BLaER1 treated with 17β-estradiol and CSF1 and Interleukin-3, amounts not matched to agents 10 nM and 100 nM (cell line): ENCODE data around the gene HNRNPA2B1.
A peak's percentile ranks its signal among the peaks of the same experiment; 100 is the strongest.

ENCODE experiments used
- H3K27ac ChIP-seq, 11 experiments: shearing (Covaris generic); formaldehyde crosslinking; 2 replicates each; pipeline ENCODE4 v1.8.1; 2022
- H3K27me3 ChIP-seq, 11 experiments: shearing (Covaris generic); formaldehyde crosslinking; 2 replicates each; pipeline ENCODE4 v1.8.1; 2022
- H3K36me3 ChIP-seq, 11 experiments: shearing (Covaris generic); formaldehyde crosslinking; 2 replicates each; pipeline ENCODE4 v1.8.1; 2022
- H3K4me1 ChIP-seq, 10 experiments: shearing (Covaris generic); formaldehyde crosslinking; 2 replicates each; pipeline ENCODE4 v1.8.1; 2022
- H3K4me2 ChIP-seq, 11 experiments: shearing (Covaris generic); formaldehyde crosslinking; 2 replicates each; pipeline ENCODE4 v1.8.1; 2022
- H3K4me3 ChIP-seq, 10 experiments: shearing (Covaris generic); formaldehyde crosslinking; 2 replicates each; pipeline ENCODE4 v1.8.1; 2022
- H3K9ac ChIP-seq, 11 experiments: shearing (Covaris generic); formaldehyde crosslinking; 2 replicates each; pipeline ENCODE4 v1.8.1; 2022
- H3K9me3 ChIP-seq, 11 experiments: shearing (Covaris generic); formaldehyde crosslinking; replicated peaks in 1 of 11; 2 replicates each; pipeline ENCODE4 v1.8.1; 2022
- H4K20me1 ChIP-seq, 11 experiments: shearing (Covaris generic); formaldehyde crosslinking; 2 replicates each; pipeline ENCODE4 v1.8.1; 2022
- Cebpa-rat ChIP-seq, 11 experiments: shearing (Covaris generic); IDR thresholded peaks; 2 replicates each; pipeline ENCODE4 v1.8.1; 2022

The HNRNPA2B1 gene

DNA sequence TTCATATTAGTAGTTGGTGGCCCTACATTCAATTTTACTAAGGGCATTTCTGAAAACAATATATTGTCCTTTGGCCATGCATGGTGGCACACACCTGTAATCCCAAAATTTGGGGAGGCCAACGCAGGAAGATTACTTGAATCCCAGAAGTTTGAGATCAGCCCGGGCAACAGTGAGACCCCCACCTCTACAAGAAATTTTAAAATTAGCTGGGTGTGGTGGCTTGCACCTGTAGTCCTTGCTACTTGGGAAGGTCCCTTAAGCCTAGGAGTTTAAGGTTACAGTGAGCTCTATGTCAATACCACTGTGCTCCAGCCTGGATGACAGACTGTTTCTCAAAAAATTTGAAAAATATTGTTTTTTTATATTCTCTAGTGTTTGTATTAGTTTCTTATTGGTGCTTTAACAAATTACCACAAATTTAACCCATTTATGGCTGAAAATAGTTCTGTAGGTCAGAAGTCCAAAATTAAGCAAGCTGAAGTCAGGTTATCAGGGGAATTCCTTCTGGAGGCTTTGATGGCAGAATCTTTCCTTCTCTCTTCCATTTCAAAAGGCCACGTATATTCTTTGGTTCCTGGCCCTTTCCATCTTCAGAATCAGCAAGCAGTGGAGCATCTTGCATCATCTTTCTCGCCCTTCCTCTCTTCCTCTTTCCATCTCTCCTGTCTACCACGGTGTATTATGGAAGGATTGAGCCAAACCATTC, 13.4 kb upstream of the HNRNPA2B1 start:
- no peak overlapping the region for H3K4me3 ChIP-seq
- peak overlapping the region in 4 of 11 experiments; percentile 3 to 29 (median 22); a peak in 6 of 22 replicates for H3K27ac ChIP-seq
- H4K20me1 ChIP-seq = peaks cover 6 to 54% (median 25%) of the 10 kb centered on the region in 11 experiments; a peak in 20 of 22 replicates
- peaks cover 0 to 43% (median 30%) of the 10 kb centered on the region in 10 experiments; a peak in 17 of 20 replicates for H3K4me1 ChIP-seq
- H3K9me3 ChIP-seq = 0 out of 22 replicates have a peak, but pooled peaks cover 0 to 2% (median 0%) of the 10 kb centered on the region in 11 experiments
- H3K36me3 ChIP-seq = peaks cover 48 to 52% (median 50%) of the 10 kb centered on the region in 11 experiments
- peak in 3 of 11 experiments; percentile 21 to 50 (median 47); a peak in 3 of 22 replicates for TF ChIP-seq Cebpa-rat (IDR thresholded peaks at IDR 0.05)
- peak overlapping the region in 5 of 11 experiments; percentile 1 to 57 (median 52); a peak in 7 of 22 replicates for H3K4me2 ChIP-seq
- no peak overlapping the region for H3K9ac ChIP-seq
- H3K27me3 ChIP-seq = no peaks in the 10 kb centered on the region

DNA sequence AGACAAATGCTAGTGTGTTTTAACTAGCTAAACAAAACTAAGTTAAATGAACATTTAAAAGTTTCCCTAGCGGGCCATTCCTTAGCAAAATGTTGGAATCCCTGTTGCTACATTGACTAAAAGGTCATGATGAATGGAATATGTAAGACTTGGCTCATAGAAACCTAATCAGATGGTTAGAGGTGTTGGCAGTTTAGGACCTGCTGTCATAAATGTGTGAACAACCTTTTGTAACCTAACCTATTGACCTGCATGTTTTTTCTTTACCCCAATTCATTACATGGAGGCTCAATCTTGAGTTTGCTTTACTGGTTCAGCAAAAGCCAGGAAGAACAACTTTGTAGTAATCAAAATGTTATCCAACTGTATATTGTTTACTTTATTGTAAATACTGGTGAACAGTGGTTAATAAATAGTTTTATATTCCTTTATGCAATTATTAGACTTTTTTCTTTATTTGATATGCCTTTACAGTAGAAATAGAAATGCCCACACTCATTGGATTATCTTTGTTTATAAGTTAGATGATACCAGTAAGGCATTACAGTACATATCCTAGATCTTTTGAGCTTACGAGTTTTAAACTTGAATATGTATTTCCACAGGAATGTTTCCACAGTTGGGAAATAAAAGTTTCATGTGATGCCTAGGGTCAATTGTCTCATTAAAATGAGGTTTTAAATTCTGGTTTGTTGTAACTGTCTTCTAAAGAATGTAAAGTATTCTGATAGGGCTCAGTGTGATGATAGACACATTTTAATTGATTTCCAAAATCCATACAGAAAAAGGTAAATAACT, 12.6 kb upstream of the HNRNPA2B1 start:
- H3K9me3 ChIP-seq = no peaks in the 10 kb centered on the region
- H4K20me1 ChIP-seq = peaks cover 14 to 62% (median 34%) of the 10 kb centered on the region in 11 experiments; a peak in 21 of 22 replicates
- peaks cover 57 to 61% (median 58%) of the 10 kb centered on the region in 11 experiments for H3K36me3 ChIP-seq
- no peak overlapping the region for H3K9ac ChIP-seq
- peak overlapping the region in 2 of 11 experiments; percentile 52 to 57; a peak in 3 of 22 replicates for H3K4me2 ChIP-seq
- TF ChIP-seq Cebpa-rat (IDR thresholded peaks at IDR 0.05) = no peak
- H3K4me3 ChIP-seq = no peak overlapping the region
- no peak overlapping the region for H3K27ac ChIP-seq
- H3K4me1 ChIP-seq = peaks cover 3 to 51% (median 35%) of the 10 kb centered on the region in 10 experiments
- H3K27me3 ChIP-seq = no peaks in the 10 kb centered on the region

DNA sequence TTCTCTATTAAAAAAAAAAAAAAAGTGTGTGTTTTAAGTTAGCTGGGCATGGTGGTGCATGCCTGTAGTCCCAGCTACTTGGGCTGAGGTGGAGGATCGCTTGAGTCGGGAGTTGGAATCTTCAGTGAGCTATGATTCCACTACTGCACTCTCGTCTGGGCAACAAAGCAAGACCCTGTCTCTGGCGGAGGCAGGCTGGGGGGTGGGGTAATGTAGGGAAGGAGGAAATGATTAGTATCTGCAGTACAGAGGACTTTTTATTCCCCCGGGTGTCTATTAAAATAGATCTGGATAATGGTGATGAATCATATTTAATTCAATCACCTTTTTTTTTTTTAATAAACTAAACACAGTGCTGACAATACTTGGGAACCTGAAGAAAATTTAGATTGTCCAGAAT, 7.5 kb upstream of the HNRNPA2B1 start:
- H3K27me3 ChIP-seq = no peaks in the 10 kb centered on the region
- peak overlapping the region in 4 of 10 experiments; percentile 11 to 31 (median 15); a peak in 5 of 20 replicates for H3K4me3 ChIP-seq
- H4K20me1 ChIP-seq = peaks cover 65 to 95% (median 83%) of the 10 kb centered on the region in 11 experiments; a peak in 21 of 22 replicates
- peaks cover 38 to 56% (median 47%) of the 10 kb centered on the region in 10 experiments for H3K4me1 ChIP-seq
- H3K36me3 ChIP-seq = peaks cover 76 to 100% (median 93%) of the 10 kb centered on the region in 11 experiments
- peak overlapping the region; percentile 36 to 98 (median 84); a peak in 21 of 22 replicates for H3K4me2 ChIP-seq
- TF ChIP-seq Cebpa-rat (IDR thresholded peaks at IDR 0.05) = no peak
- peak overlapping the region in 6 of 11 experiments; percentile 2 to 43 (median 26); a peak in 8 of 22 replicates for H3K9ac ChIP-seq
- H3K9me3 ChIP-seq = no peaks in the 10 kb centered on the region
- peak overlapping the region in 2 of 11 experiments; percentile 3 to 7; a peak in 2 of 22 replicates for H3K27ac ChIP-seq

DNA sequence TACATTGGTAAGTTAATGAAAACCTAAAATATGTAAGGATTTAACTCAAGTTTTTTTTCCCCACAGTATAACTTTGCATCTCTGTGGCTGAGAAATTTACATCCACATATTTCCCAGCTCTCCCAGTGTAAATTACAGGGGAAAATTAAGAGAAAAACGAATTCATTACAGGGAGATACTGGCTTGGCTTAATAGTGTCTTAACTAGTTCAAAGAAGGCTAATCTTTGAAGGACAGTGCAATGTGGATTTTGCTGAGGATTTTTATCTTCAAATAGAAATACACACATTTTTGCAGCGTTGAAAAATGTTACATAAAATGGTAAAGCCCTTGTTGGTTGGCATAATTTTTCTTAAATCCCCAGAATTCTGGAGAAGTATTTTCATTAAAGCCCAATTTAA, 2.5 kb upstream of the HNRNPA2B1 start:
- TF ChIP-seq Cebpa-rat (IDR thresholded peaks at IDR 0.05) = no peak
- H3K9ac ChIP-seq = peak overlapping the region; percentile 98 to 100 (median 99)
- peak overlapping the region; percentile 96 to 100 (median 100); a peak in 21 of 22 replicates for H3K27ac ChIP-seq
- H4K20me1 ChIP-seq = peaks cover 67 to 83% (median 79%) of the 10 kb centered on the region in 11 experiments
- H3K4me3 ChIP-seq = peak overlapping the region; percentile 84 to 98 (median 93)
- no peaks in the 10 kb centered on the region for H3K27me3 ChIP-seq
- peaks cover 34 to 49% (median 41%) of the 10 kb centered on the region in 10 experiments for H3K4me1 ChIP-seq
- no peaks in the 10 kb centered on the region; a peak in 1 of 22 replicates for H3K9me3 ChIP-seq
- H3K4me2 ChIP-seq = peak overlapping the region; percentile 79 to 98 (median 88)
- H3K36me3 ChIP-seq = peaks cover 38 to 69% (median 58%) of the 10 kb centered on the region in 11 experiments

DNA sequence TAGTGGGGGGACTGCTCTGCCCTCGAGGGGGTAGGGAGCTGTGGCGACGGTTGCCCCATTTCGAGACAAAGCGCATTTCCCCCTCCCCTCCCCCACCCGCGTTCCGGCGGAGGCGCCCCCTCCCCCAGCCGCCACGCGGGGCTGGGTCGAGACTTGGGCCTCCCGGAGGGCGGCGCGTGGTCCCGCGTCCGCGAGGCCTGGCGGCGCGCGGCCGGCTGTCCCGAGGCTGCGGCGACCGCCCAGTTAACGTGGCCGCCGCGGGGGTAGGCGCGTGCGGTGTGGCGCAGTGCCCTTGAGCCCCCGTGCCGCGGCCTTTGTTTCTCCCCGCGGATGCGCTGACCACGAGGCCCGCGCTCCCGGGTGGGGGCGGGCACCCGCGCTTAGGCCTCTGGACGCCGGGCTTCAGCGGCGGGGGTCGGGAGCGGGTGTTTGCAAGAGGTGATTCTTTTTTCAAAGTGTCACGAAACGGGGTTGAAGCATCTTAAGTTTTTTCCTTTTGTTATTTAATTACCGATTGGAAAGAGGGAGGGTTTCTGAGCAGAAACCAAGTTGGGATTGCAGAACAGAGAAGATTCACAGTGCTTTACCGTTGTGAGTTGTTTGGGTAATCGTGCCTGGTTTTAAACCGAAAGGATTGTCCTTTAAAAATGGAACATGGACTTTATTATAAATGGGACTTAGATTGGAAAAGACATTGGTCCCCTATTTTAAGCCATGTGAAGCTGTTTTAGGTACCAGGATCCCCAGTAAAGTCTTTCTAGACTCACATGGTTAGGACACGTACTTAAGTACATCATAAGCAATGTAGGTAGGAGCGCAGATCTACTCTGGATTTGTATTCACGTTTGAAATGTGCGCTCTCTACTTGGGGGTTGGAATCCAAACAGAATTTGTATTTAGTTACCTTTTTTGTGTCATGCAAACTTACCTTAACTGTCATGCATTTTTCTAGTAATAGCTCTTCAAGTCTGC, 1.8 kb upstream of the HNRNPA2B1 start:
- H3K27me3 ChIP-seq = no peaks in the 10 kb centered on the region
- peaks cover 27 to 43% (median 35%) of the 10 kb centered on the region in 10 experiments for H3K4me1 ChIP-seq
- peaks cover 67 to 83% (median 79%) of the 10 kb centered on the region in 11 experiments for H4K20me1 ChIP-seq
- H3K36me3 ChIP-seq = peaks cover 31 to 69% (median 56%) of the 10 kb centered on the region in 11 experiments
- no peak for TF ChIP-seq Cebpa-rat (IDR thresholded peaks at IDR 0.05)
- no peaks in the 10 kb centered on the region; a peak in 1 of 22 replicates for H3K9me3 ChIP-seq
- peak overlapping the region; percentile 96 to 100 (median 100) for H3K27ac ChIP-seq
- peak overlapping the region; percentile 84 to 98 (median 93) for H3K4me3 ChIP-seq
- peak overlapping the region; percentile 98 to 100 (median 99) for H3K9ac ChIP-seq
- H3K4me2 ChIP-seq = peak overlapping the region; percentile 79 to 98 (median 88)

DNA sequence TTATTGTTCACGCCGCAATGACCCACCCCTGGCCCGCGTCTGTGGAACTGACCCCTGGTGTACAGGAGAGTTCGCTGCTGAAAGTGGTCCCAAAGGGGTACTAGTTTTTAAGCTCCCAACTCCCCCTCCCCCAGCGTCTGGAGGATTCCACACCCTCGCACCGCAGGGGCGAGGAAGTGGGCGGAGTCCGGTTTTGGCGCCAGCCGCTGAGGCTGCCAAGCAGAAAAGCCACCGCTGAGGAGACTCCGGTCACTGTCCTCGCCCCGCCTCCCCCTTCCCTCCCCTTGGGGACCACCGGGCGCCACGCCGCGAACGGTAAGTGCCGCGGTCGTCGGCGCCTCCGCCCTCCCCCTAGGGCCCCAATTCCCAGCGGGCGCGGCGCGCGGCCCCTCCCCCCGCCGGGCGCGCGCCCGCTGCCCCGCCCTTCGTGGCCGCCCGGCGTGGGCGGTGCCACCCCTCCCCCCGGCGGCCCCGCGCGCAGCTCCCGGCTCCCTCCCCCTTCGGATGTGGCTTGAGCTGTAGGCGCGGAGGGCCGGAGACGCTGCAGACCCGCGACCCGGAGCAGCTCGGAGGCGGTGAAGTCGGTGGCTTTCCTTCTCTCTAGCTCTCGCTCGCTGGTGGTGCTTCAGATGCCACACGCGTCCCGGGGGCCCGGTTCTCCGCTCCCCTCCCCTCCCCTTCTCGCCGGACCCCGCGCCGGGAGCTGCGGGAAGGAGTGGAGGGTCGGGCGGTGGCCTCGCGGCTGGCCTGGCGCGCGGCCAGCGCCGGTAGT, 887 bp upstream of the HNRNPA2B1 start, which contains the start of gene CBX3:
Gene CBX3, plus strand, starts transcription at position 499 of the 772 bp plus-strand sequence. CDS start 1,254 bp downstream, outside the sequence.
- Histone ChIP-seq H3K4me1 (peaks cover 27 to 44% (median 35%) of the 10 kb centered on the region in 10 experiments), H3K4me2 (peak within 1 kb of the TSS; percentile 79 to 98 (median 88)), H3K9ac (peak within 1 kb of the TSS; percentile 98 to 100 (median 99)), H3K4me3 (peak within 1 kb of the TSS; percentile 84 to 98 (median 93)), H3K27me3 (no peaks in the 10 kb centered on the region), H3K36me3 (peaks cover 31 to 69% (median 56%) of the 10 kb centered on the region in 11 experiments), H3K27ac (peak within 1 kb of the TSS; percentile 98 to 100 (median 100)), H4K20me1 (peaks cover 67 to 83% (median 79%) of the 10 kb centered on the region in 11 experiments), H3K9me3 (no peaks in the 10 kb centered on the region; a peak in 1 of 22 replicates)
- no peak for TF ChIP-seq Cebpa-rat (IDR thresholded peaks at IDR 0.05)

DNA sequence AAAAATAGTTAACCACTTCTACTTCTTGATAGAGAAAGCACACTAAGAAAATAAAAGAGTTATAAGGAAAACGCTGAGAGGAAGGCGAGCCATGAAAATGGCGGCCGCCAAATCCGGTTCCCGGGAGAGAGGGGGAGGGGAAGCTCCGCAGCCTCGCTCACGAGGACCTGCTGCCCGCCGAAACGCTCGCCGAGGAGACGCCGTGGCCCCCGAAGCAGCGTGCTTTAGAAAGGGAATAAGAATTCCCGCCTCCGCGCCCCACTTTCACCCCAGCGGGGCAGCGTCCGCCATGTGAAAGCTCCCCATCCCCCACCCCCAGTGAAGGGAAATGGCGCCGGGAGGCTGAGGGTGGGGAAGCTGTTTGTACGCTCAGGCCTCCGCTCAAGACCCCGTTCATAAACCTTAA, 505 bp downstream of the HNRNPA2B1 start:
- H3K36me3 ChIP-seq = peaks cover 35 to 69% (median 56%) of the 10 kb centered on the region in 11 experiments
- H4K20me1 ChIP-seq = peaks cover 67 to 83% (median 79%) of the 10 kb centered on the region in 11 experiments
- peak overlapping the region; percentile 98 to 100 (median 99) for H3K9ac ChIP-seq
- TF ChIP-seq Cebpa-rat (IDR thresholded peaks at IDR 0.05) = no peak
- H3K27me3 ChIP-seq = no peaks in the 10 kb centered on the region
- H3K4me3 ChIP-seq = peak overlapping the region; percentile 84 to 98 (median 93)
- no peaks in the 10 kb centered on the region; a peak in 1 of 22 replicates for H3K9me3 ChIP-seq
- no peak overlapping the region for H3K4me2 ChIP-seq
- peak overlapping the region; percentile 98 to 100 (median 100) for H3K27ac ChIP-seq
- H3K4me1 ChIP-seq = peaks cover 28 to 44% (median 35%) of the 10 kb centered on the region in 10 experiments
